CD4-positive, alpha-beta memory T cell (primary cell): Measurements from ENCODE around the gene ZNF14. TPM values are rescaled to one million over a fixed set of nuclear protein-coding genes. Genes with fewer than 3 reads are reported as not detected.

ENCODE experiments used
- CTCF ChIA-PET: fragments of 350-600 bp; sonication (Branson Sonifier 250); formaldehyde crosslinking; loops from one replicate; lab custom pipeline; 2021; ENCODE audit warnings: inconsistent platforms; ENCODE audit not compliant: partially characterized antibody; lab: Charles Lee
- POLR2A ChIA-PET: fragments of 350-600 bp; sonication (Branson Sonifier 250); formaldehyde crosslinking; loops from one replicate; lab custom pipeline; 2021; ENCODE audit not compliant: partially characterized antibody; lab: Charles Lee
- DNase-seq, 5 donors: peaks; one replicate each; pipeline versions ENCODE4 v3.0.0 to v3.0.0-alpha.2; 2020 to 2022; ENCODE audit warnings: mixed read lengths in 1 of 5
- H3K27ac ChIP-seq: one replicate; pipeline ENCODE4 v1.7.0; 2013; ENCODE audit warnings: low read depth, low read length
- H3K27me3 ChIP-seq: 2 replicates; pipeline ENCODE4 v1.7.0; 2013; ENCODE audit warnings: mild to moderate bottlenecking, low read length, moderate library complexity; ENCODE audit not compliant: insufficient read depth
- H3K36me3 ChIP-seq: 2 replicates; pipeline ENCODE4 v1.7.0; 2013; ENCODE audit warnings: mild to moderate bottlenecking, low read length, moderate library complexity; ENCODE audit not compliant: insufficient read depth
- H3K4me1 ChIP-seq: 2 replicates; pipeline ENCODE4 v1.7.0; 2013; ENCODE audit warnings: mild to moderate bottlenecking, low read length, moderate library complexity; ENCODE audit not compliant: insufficient read depth
- H3K4me3 ChIP-seq, 2 donors: one replicate each; pipeline ENCODE4 v1.7.0; 2013; ENCODE audit warnings: low read length in 2 of 2, mild to moderate bottlenecking in 1 of 2
- H3K9me3 ChIP-seq, 2 donors: one replicate each; pipeline ENCODE4 v1.7.0; 2013; ENCODE audit warnings: low read length in 2 of 2, control low read depth in 1 of 2; ENCODE audit not compliant: control insufficient read depth in 1 of 2
- H3K27ac Mint-ChIP-seq, 7 donors: one replicate each; pipeline ENCODE4 v1.8.0; 2020 to 2021; ENCODE audit warnings: mixed read lengths in 7 of 7, mild to moderate bottlenecking in 6 of 7, inconsistent platforms in 3 of 7, moderate library complexity in 3 of 7
- H3K27me3 Mint-ChIP-seq, 2 donors: one replicate each; pipeline ENCODE4 v1.8.0; 2020 to 2021; ENCODE audit warnings: mixed read lengths in 2 of 2
- H3K36me3 Mint-ChIP-seq, 2 donors: one replicate each; pipeline ENCODE4 v1.8.0; 2020 to 2021; ENCODE audit warnings: mixed read lengths in 2 of 2, inconsistent platforms in 1 of 2, mild to moderate bottlenecking in 1 of 2
- H3K4me1 Mint-ChIP-seq, 4 donors: one replicate each; pipeline ENCODE4 v1.8.0; 2020 to 2021; ENCODE audit warnings: mixed read lengths in 4 of 4, mild to moderate bottlenecking in 1 of 4
- H3K4me3 Mint-ChIP-seq, 8 donors: one replicate each; pipeline ENCODE4 v1.8.0; 2020 to 2021; ENCODE audit warnings: mixed read lengths in 8 of 8, mild to moderate bottlenecking in 7 of 8, moderate library complexity in 6 of 8, inconsistent platforms in 3 of 8
- H3K9me3 Mint-ChIP-seq, 8 donors: one replicate each; pipeline ENCODE4 v1.8.0; 2020 to 2021; ENCODE audit warnings: mixed read lengths in 8 of 8, mild to moderate bottlenecking in 5 of 8, inconsistent platforms in 3 of 8, moderate library complexity in 1 of 8
- intact Hi-C: fragments of 100-400 bp; cut with micrococcal nuclease; formaldehyde crosslinking; loops from one replicate; pipeline ENCODE4 v1.15.1; 2023
- polyA plus RNA-seq, 2 donors: library from polyadenylated mRNA; unstranded; fragments of 300-500 nt; fragmentation: Illumina TruSeq; gene quantifications; one replicate each; pipeline ENCODE4 v1.2.3, GENCODE V29; 2021
- total RNA-seq, 2 experiments: library from RNA; stranded (reverse); gene quantifications; one replicate each; pipeline ENCODE4 v1.2.3, GENCODE V29; 2021

The ZNF14 gene
- total and polyA plus RNA-seq, 4 experiments from 2014 or later = 13.9 to 32.2 (median 26.9) TPM

GRCh38 chr19:19740755-19741154 is 7.8 kb upstream of the ZNF14 start:
- Mint-ChIP-seq H3K27me3 (peaks cover 0 to 1% of the 10 kb centered on the region in 2 donors), H3K36me3 (no peaks in the 10 kb centered on the region), H3K4me3 (no peak overlapping the region), H3K9me3 (no peaks in the 10 kb centered on the region), H3K4me1 (no peaks in the 10 kb centered on the region), H3K27ac (no peak overlapping the region)
- Histone ChIP-seq H3K27me3 (no peaks in the 10 kb centered on the region), H3K27ac (no peak overlapping the region), H3K9me3 (no peaks in the 10 kb centered on the region), H3K36me3 (no peaks in the 10 kb centered on the region), H3K4me1 (no peaks in the 10 kb centered on the region), H3K4me3 (no peak overlapping the region)
- intact Hi-C loops = no loop called here
- no peak for DNase-seq
- CTCF ChIA-PET = no interaction called here
- POLR2A ChIA-PET = no interaction called here

GRCh38 chr19:19738564-19738963 is 5.7 kb upstream of the ZNF14 start:
- no peaks in the 10 kb centered on the region for H3K4me1 Mint-ChIP-seq
- Histone ChIP-seq H3K9me3 (no peaks in the 10 kb centered on the region), H3K27ac (no peak overlapping the region), H3K4me3 (no peak overlapping the region), H3K36me3 (no peaks in the 10 kb centered on the region), H3K4me1 (no peaks in the 10 kb centered on the region), H3K27me3 (no peaks in the 10 kb centered on the region)
- no peak for DNase-seq
- H3K9me3 Mint-ChIP-seq = no peaks in the 10 kb centered on the region
- ChIA-PET POLR2A (no interaction called here), CTCF (interaction anchor here (0.7 kb wide), 1 partner anchor 229 kb away, joined by 4 read pairs; no protein-coding TSS in a partner anchor)
- no peak overlapping the region for H3K4me3 Mint-ChIP-seq
- intact Hi-C loops = no loop called here
- peaks cover 0 to 2% of the 10 kb centered on the region in 2 donors for H3K36me3 Mint-ChIP-seq
- no peak overlapping the region for H3K27ac Mint-ChIP-seq
- H3K27me3 Mint-ChIP-seq = peaks cover 0 to 1% of the 10 kb centered on the region in 2 donors

- peaks cover 3 to 7% (median 6%) of the 10 kb centered on the region in 4 donors for H3K4me1 Mint-ChIP-seq
- Histone ChIP-seq H3K27me3 (no peaks in the 10 kb centered on the region), H3K4me1 (no peaks in the 10 kb centered on the region), H3K27ac (no peak overlapping the region), H3K4me3 (no peak overlapping the region), H3K36me3 (no peaks in the 10 kb centered on the region), H3K9me3 (no peaks in the 10 kb centered on the region)
- CTCF ChIA-PET = interaction anchor here (0.7 kb wide), 1 partner anchor 228 kb away, joined by 4 read pairs; no protein-coding TSS in a partner anchor
- H3K36me3 Mint-ChIP-seq = peaks cover 6 to 8% of the 10 kb centered on the region in 2 donors
- no peak for DNase-seq
- H3K4me3 Mint-ChIP-seq = no peak overlapping the region
- peaks cover 0 to 1% of the 10 kb centered on the region in 2 donors for H3K27me3 Mint-ChIP-seq
- H3K9me3 Mint-ChIP-seq = peaks cover 0 to 7% (median 0%) of the 10 kb centered on the region in 8 donors
- H3K27ac Mint-ChIP-seq = peak overlapping the region in 1 of 7 donors; percentile 37
- intact Hi-C loops = no loop called here
- POLR2A ChIA-PET = interaction anchor here (0.6 to 0.7 kb wide), 2 partner anchors 67 to 73 kb away, joined by 3 read pairs; no protein-coding TSS in a partner anchor
Observed at GRCh38 chr19:19737559-19738332, 4.8 kb upstream of the ZNF14 start.

- intact Hi-C loops = no loop called here
- H3K27ac ChIP-seq = no peak overlapping the region
- H3K27ac Mint-ChIP-seq = peak overlapping the region in 2 of 7 donors; percentile 38 to 59
- H3K36me3 ChIP-seq = peaks cover under 1% of the 10 kb centered on the region
- ChIA-PET CTCF (no interaction called here), POLR2A (interaction anchor here (0.6 to 1.6 kb wide), 2 partner anchors 9 to 13 kb away, joined by 3 to 4 read pairs; no protein-coding TSS in a partner anchor)
- no peaks in the 10 kb centered on the region for H3K4me1 ChIP-seq
- DNase-seq = no peak
- no peaks in the 10 kb centered on the region for H3K27me3 ChIP-seq
- H3K4me1 Mint-ChIP-seq = peaks cover 3 to 20% (median 6%) of the 10 kb centered on the region in 4 donors
- peaks cover 53% of the 10 kb centered on the region in 2 donors for H3K36me3 Mint-ChIP-seq
- peaks cover 0 to 46% of the 10 kb centered on the region in 2 donors for H3K9me3 ChIP-seq
- peak overlapping the region in 2 of 8 donors; percentile 13 to 31 for H3K4me3 Mint-ChIP-seq
- H3K9me3 Mint-ChIP-seq = peaks cover 4 to 94% (median 68%) of the 10 kb centered on the region in 8 donors
- H3K4me3 ChIP-seq = no peak overlapping the region
- no peaks in the 10 kb centered on the region for H3K27me3 Mint-ChIP-seq
Observed at GRCh38 chr19:19721896-19722295, 11.0 kb downstream of the ZNF14 start.

DNA sequence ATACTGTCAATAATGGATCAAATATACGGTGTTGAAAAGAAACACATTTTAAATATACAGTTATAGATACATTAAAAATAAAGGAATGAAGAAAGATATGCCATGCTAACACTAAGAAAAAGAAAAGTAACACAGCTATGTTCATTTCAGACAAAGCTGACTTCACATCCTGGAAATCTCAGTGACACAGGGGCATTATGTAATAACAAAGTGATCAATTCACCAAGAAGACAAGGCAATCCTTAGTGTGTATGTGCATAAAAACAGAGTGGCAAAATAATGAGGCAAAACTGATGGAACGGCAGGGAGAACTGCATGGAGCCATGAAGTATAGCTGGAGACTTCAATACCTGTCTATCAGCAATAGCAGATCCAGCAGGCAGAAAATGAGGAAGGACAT is 13.1 kb downstream of the ZNF14 start:
- Histone ChIP-seq H3K27ac (no peak overlapping the region), H3K27me3 (no peaks in the 10 kb centered on the region), H3K36me3 (peaks cover 14% of the 10 kb centered on the region), H3K4me1 (no peaks in the 10 kb centered on the region), H3K4me3 (no peak overlapping the region), H3K9me3 (peaks cover 0 to 64% of the 10 kb centered on the region in 2 donors)
- intact Hi-C loops = no loop called here
- H3K27me3 Mint-ChIP-seq = no peaks in the 10 kb centered on the region
- H3K27ac Mint-ChIP-seq = peak overlapping the region in 3 of 7 donors; percentile 19 to 43 (median 24)
- ChIA-PET POLR2A (interaction anchor here (1.0 to 2.9 kb wide), 5 partner anchors 9 to 51 kb away, joined by 3 to 15 read pairs (median 4); partner anchors contain the start of gene ZNF101), CTCF (interaction anchor here (1.5 kb wide), 1 partner anchor 9 kb away, joined by 3 read pairs; no protein-coding TSS in a partner anchor)
- H3K4me3 Mint-ChIP-seq = peak overlapping the region in 4 of 8 donors; percentile 13 to 55 (median 50)
- H3K9me3 Mint-ChIP-seq = peaks cover 4 to 98% (median 82%) of the 10 kb centered on the region in 8 donors
- peak in 3 of 5 donors; percentile 24 to 42 (median 25) for DNase-seq
- H3K36me3 Mint-ChIP-seq = peaks cover 71% of the 10 kb centered on the region in 2 donors
- H3K4me1 Mint-ChIP-seq = peaks cover 3 to 17% (median 6%) of the 10 kb centered on the region in 4 donors

DNA sequence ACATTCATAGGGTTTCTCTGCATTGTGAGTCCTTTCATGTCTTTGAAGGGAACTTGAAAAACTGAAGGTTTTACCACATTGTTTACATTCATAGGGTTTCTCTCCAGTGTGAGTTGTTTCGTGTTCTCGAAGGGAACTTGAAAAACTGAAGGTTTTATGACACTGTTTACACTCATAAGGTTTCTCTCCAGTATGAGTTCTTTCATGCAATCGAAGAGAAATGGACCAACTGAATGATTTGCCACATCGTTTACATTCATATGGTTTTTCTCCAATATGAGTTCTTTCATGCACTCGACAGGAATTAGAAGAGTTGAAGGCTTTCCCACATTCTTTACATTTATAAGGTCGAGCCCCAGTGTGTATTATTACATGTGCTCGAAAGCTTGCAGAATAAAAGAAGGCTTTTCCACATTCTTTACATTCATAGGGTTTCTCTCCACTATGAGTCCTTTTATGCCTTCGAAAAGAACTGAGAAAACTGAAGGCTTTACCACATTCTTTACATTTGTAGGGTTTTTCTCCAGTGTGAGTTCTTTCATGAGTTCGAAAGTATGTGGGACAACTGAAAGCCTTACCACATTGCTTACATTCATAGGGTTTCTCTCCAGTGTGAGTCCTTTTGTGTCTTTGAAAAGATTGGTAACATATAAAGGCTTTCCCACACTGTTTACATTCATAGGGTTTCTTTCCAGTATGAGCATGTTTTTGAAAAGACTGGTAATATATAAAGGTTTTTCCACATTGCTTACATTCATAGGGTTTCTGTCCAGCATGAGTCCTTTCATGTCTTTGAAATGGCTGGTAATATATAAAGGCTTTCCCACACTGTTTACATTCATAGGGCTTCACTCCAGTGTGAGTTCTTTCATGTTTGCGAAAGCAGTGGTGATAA is 20.7 kb downstream of the ZNF14 start:
- Mint-ChIP-seq H3K27me3 (no peaks in the 10 kb centered on the region), H3K36me3 (peaks cover 58 to 71% of the 10 kb centered on the region in 2 donors), H3K9me3 (peaks cover 0 to 100% (median 90%) of the 10 kb centered on the region in 8 donors), H3K4me3 (no peak overlapping the region), H3K4me1 (peaks cover 0 to 2% (median under 1%) of the 10 kb centered on the region in 4 donors), H3K27ac (no peak overlapping the region)
- Histone ChIP-seq H3K27ac (no peak overlapping the region), H3K9me3 (peaks cover 32 to 87% of the 10 kb centered on the region in 2 donors), H3K27me3 (no peaks in the 10 kb centered on the region), H3K36me3 (peaks cover 47% of the 10 kb centered on the region), H3K4me3 (no peak overlapping the region), H3K4me1 (no peaks in the 10 kb centered on the region)
- intact Hi-C loops = no loop called here
- POLR2A ChIA-PET = interaction anchor here (1.1 kb wide), 1 partner anchor 21 kb away, joined by 4 read pairs; the partner anchor contains the start of gene ZNF14
- DNase-seq = no peak
- CTCF ChIA-PET = no interaction called here
